ENCODE data around the gene SNAPC2.

Gene SNAPC2

GRCh38 chr19:7919610-7920518 lies at the start of gene SNAPC2:
Gene SNAPC2 (plus strand): TSS chr19:7920338. CDS start chr19:7920367, 29 bp downstream.
- DNase-seq (ENCODE audit: low read depth): peak; percentile 79

- no peak for DNase-seq (ENCODE audit: low read depth)
Observed at GRCh38 chr19:7870571-7871436, 49.3 kb upstream of the SNAPC2 start.

GRCh38 chr19:7871437-7872305 lies 48.5 kb upstream of the SNAPC2 start:
- peak; percentile 61 for DNase-seq (ENCODE audit: low read depth)

- no peak for DNase-seq (ENCODE audit: low read depth)
Observed at GRCh38 chr19:7872306-7873204, 47.6 kb upstream of the SNAPC2 start.

- no peak for DNase-seq (ENCODE audit: low read depth)
Observed at GRCh38 chr19:7873304-7874075, 46.6 kb upstream of the SNAPC2 start.

GRCh38 chr19:7874076-7874896 lies 45.9 kb upstream of the SNAPC2 start, which contains the start of gene PRR36:
Gene PRR36 (minus strand): TSS chr19:7874390. CDS start chr19:7873689, 701 bp downstream.
- no peak for DNase-seq (ENCODE audit: low read depth)

GRCh38 chr19:7874897-7875273 lies 45.3 kb upstream of the SNAPC2 start:
- DNase-seq (ENCODE audit: low read depth): no peak

- DNase-seq (ENCODE audit: low read depth): no peak
Observed at GRCh38 chr19:7877249-7877836, 42.8 kb upstream of the SNAPC2 start.

GRCh38 chr19:7879111-7879807 lies 40.9 kb upstream of the SNAPC2 start:
- no peak for DNase-seq (ENCODE audit: low read depth)

GRCh38 chr19:7879836-7880235 lies 40.3 kb upstream of the SNAPC2 start:
- no peak for DNase-seq (ENCODE audit: low read depth)

GRCh38 chr19:7881910-7882309 lies 38.2 kb upstream of the SNAPC2 start:
- DNase-seq (ENCODE audit: low read depth): no peak

- DNase-seq (ENCODE audit: low read depth): no peak
Observed at GRCh38 chr19:7883105-7883504, 37.0 kb upstream of the SNAPC2 start.

- no peak for DNase-seq (ENCODE audit: low read depth)
Observed at GRCh38 chr19:7883796-7884570, 36.2 kb upstream of the SNAPC2 start.

- DNase-seq (ENCODE audit: low read depth): no peak
Observed at GRCh38 chr19:7885818-7886217, 34.3 kb upstream of the SNAPC2 start.

GRCh38 chr19:7887408-7888144 lies 32.6 kb upstream of the SNAPC2 start:
- no peak for DNase-seq (ENCODE audit: low read depth)

GRCh38 chr19:7888145-7888825 lies 31.9 kb upstream of the SNAPC2 start, which contains the start of gene LRRC8E:
Gene LRRC8E (plus strand): TSS chr19:7888510. CDS start chr19:7895604, 7,094 bp downstream.
- no peak for DNase-seq (ENCODE audit: low read depth)
